ENCODE results near the gene GJD3.
"Not testable (repeated sequence)": the region's sequence is repeated elsewhere in the genome, so short reads cannot be mapped to it uniquely, and the experiment has no call there.

Gene GJD3

GRCh38 chr17:40364121-40364861, at the start of gene GJD3:
TSS of gene GJD3 (minus strand) at chr17:40364737. CDS start at chr17:40363815, 922 bp downstream.
- DNase-seq: no peak

- DNase-seq: not testable (repeated sequence)
Observed at GRCh38 chr17:40414312-40414711, 49.8 kb upstream of the GJD3 start.

GRCh38 chr17:40412880-40413279, 48.3 kb upstream of the GJD3 start:
- no peak for DNase-seq

- DNase-seq: no peak
Observed at GRCh38 chr17:40411821-40412220, 47.3 kb upstream of the GJD3 start.

- no peak for DNase-seq
Observed at GRCh38 chr17:40410082-40410481, 45.5 kb upstream of the GJD3 start.

- DNase-seq: not testable (repeated sequence)
Observed at GRCh38 chr17:40409540-40409939, 45.0 kb upstream of the GJD3 start.

GRCh38 chr17:40407460-40407859, 42.9 kb upstream of the GJD3 start:
- DNase-seq: no peak

GRCh38 chr17:40404003-40404402, 39.5 kb upstream of the GJD3 start:
- DNase-seq: no peak

- no peak for DNase-seq
Observed at GRCh38 chr17:40402668-40403067, 38.1 kb upstream of the GJD3 start.

- no peak for DNase-seq
Observed at GRCh38 chr17:40399185-40399584, 34.6 kb upstream of the GJD3 start.

- not testable (repeated sequence) for DNase-seq
Observed at GRCh38 chr17:40386555-40386954, 22.0 kb upstream of the GJD3 start.

GRCh38 chr17:40382251-40382650, 17.7 kb upstream of the GJD3 start:
- DNase-seq: no peak

GRCh38 chr17:40378966-40379365, 14.4 kb upstream of the GJD3 start:
- DNase-seq: no peak

- DNase-seq: no peak
Observed at GRCh38 chr17:40377832-40378231, 13.3 kb upstream of the GJD3 start.

- not testable (repeated sequence) for DNase-seq
Observed at GRCh38 chr17:40376541-40376940, 12.0 kb upstream of the GJD3 start.

GRCh38 chr17:40375786-40376185, 11.2 kb upstream of the GJD3 start:
- DNase-seq: not testable (repeated sequence)

GRCh38 chr17:40374821-40375498, 10.4 kb upstream of the GJD3 start:
- no peak for DNase-seq

- DNase-seq: no peak
Observed at GRCh38 chr17:40373999-40374398, 9.5 kb upstream of the GJD3 start.

- no peak for DNase-seq
Observed at GRCh38 chr17:40373324-40373723, 8.8 kb upstream of the GJD3 start.

GRCh38 chr17:40372644-40373043, 8.1 kb upstream of the GJD3 start:
- not testable (repeated sequence) for DNase-seq

GRCh38 chr17:40372031-40372430, 7.5 kb upstream of the GJD3 start:
- no peak for DNase-seq

- no peak for DNase-seq
Observed at GRCh38 chr17:40371261-40371929, 6.9 kb upstream of the GJD3 start.

- DNase-seq: no peak
Observed at GRCh38 chr17:40369923-40370322, 5.4 kb upstream of the GJD3 start.

- not testable (repeated sequence) for DNase-seq
Observed at GRCh38 chr17:40367728-40368127, 3.2 kb upstream of the GJD3 start.
